CD1c-positive myeloid dendritic cell (primary cell): ENCODE data around the gene CHCHD6.
A peak's percentile ranks its signal among the peaks of the same experiment; 100 is the strongest.

Source experiments
- DNase-seq: peaks from one replicate; pipeline ENCODE4 v3.0.0-alpha.2; 2016; ENCODE audit errors: extremely low spot score

Gene CHCHD6

DNA sequence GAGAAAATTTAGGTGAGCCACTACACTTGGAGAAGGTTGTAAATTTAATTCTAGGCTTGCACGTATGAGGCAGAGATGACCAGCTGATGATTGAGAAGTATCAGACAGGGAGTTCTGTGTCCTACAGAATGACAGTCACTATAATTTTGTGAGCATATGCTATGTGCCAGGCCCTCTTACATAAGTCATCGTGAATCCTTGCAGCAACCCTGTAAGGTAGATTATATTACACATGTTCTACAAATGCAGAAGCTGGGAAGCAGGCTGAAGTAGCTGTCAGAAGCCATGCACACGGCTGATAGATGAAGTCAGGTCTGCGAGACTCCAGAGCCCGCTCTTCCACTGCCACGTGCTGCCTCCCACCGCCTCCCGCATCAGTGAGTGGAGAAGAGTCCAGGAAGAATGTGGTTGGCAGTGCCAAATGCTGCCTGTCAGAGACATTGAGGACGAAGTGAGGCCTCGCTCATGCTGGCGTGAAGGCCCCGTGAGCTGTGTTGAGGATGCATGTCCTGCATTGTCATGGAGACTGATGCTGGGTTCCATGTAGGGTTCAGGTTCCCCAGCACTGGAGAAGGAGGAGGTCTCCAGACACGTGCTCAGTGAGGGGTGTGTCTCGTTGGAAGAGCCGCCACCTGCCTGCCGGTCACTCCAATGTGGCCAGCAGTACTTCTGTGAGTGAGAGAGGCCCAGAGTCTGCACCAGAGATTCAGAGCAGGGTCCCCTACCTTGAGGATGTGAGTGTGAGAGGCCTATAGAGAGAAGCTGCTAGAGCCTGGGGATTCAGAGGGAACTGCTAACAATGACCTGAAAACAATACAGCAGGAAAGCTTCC, 155.6 kb downstream of the CHCHD6 start:
- DNase-seq, result no peak

DNA sequence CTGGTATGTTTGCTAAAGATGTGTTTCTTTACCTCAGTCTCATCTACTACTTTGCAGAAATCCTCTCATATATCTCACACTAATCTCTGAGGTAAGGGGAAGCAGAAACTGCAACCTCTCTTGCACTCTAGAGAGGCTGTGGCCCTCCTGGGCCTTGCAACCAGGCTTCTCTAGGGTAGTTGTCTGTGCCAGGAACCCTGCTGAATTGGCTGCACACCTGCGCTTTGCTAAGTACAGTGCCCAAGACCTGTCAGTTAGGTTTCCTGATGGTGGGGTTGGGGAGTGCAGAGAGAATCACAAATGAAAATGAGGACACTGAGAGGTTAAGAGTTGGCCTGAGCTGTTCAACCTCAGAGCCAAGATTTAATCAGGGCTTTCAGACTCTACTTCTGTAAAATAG, 161.7 kb downstream of the CHCHD6 start:
- DNase-seq, result no peak

DNA sequence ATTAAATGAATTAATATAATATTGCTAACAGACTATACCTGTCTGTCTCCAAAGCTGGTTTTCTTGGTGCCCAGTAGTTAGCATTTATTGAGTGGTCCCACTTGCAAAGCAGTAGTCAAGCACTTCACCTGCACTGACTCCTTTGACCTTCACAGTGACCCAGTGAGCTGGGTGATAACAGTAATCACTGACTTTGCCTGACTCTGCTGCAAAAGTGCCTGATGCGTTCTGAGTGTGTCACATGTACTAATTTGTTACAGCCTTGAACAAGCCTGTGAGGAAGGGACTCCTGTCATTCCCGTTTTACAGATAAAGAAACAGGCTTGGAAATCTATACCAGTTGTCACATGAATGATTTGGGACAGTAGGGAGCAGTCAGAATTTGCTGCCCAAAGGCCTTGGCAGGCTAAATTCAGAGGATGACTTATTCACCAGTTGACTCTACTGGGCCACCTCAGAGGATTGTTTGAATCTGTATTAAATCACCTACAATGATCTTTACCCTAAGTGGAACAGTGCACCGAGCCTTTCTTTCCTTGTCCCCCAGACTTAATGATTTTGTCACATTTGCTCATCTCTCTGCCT, 162.2 kb downstream of the CHCHD6 start:
- no peak for DNase-seq

DNA sequence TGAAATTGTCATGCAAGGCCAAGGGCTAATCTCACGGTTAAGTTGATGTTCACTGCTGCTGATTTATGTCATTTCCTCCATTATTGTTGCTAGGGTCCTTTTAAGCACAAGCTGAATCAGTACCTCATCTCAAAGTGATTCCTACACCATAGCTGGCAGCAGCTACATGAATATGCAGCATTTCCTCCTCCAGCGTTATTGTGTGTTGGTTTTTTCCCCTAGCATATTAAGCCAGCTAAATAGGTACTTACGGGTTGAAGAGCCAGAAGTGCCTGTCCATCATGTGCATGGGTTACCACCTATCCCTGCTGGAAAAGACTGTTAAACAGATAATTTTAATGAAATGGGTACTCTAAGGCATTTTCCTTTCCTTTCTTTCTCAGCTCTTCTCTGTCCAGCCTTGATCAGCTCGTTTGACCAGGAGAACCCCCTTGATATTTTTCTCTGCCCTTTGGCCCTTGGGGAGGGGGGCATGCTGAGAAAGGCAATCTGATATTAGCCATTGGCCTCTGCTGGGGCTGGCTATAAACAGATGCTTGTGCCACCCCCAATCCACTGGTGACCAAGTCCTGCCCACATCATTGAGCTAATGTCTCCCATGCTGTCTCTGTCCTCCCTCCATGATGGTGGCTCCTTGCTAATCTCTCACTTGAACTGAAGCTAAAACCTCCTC, 163.3 kb downstream of the CHCHD6 start:
- no peak for DNase-seq

DNA sequence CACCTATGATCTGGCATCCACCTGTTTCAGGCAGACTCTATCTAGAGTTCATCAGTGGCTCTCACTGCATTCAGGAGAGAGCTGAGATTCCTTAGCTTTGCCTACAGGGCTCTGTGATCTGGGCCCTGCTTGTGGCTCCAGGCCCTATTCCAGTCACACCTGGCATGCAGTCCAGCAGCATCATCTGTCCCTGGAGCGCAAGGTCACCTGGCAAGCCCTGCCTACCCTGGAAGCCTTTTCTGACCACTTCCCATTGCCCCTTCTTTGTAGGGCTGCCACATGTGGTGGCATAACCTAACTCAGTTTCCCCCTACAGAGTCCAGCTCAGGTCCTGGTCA, 163.8 kb downstream of the CHCHD6 start:
- no peak for DNase-seq

DNA sequence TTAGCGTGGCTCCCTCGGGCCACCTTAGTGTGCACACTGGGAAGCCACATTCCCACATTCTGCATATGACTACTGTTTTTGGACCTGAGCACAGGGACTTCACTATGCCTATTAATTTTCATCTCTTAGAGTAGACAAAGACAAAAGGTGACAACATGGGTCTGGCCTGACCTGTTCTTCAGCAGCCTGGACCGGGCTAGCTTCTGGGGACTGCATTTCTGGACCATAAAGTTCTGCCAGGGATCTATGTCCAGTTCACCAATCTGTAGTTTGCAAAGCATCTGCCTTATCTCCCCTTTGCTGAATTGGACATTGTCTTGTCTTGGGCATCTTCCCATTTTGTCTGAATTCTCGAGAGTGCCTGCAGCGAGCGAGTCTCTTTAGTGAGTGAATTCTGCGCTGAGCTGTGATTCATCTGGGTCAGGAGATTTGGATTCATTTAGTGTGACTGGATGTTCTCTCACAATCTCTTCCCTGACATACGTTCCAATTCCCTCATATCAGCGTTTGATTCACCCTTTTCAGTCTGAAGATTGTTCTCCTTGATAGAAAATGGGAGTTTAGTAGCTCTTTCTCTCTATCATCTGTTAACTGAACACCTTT, 166.7 kb downstream of the CHCHD6 start:
- no peak for DNase-seq

DNA sequence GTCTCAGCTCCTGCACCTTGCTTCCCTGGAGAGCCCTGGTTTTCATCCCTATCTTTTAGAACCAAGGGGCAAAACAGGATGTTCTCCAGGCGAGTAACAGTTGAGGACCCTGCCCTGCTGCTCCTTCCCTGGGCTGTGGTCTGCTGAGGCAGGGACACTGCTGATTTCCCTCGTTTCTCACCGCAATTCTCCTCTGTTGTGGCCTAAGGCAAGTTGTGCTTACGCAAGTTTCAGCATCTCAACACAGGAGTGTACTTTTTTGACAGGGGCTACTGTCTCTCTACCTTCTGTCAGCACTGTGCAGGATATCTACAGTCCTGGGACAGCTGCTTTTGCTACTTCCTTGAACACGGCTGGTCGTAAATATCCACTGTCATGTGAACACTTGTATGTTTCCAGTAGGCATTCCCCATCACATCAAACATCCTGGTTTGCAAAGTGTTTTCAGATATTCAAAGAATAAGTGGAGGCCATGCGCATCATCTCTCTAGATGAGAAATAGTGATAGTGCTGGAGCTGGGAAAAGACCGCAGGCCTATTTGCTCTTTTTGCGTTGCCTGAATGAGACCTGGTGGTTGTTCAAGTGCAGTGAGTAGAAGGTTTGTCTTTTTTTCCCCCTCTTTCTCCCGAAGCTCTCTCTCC, 168.8 kb downstream of the CHCHD6 start:
- no peak for DNase-seq

DNA sequence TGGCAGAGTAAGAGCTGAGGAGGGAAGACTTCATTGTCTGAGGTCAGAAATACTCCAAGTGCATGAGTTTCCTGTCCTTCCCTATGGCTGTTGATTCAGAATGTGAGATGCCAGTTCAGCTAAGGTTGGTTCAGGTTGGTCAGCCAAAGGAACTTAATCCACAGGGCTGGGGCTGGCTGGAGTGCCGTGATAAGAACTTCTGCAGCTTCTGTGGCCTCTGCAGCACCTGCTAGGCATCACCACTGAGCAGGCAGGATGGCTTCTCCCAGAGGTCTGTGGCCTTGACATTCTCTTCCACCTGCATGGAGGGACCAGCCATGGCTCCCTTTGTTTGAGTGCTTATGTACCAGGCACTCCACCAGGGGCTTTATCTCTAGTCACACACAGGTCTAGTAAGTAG, 169.4 kb downstream of the CHCHD6 start:
- no peak for DNase-seq

DNA sequence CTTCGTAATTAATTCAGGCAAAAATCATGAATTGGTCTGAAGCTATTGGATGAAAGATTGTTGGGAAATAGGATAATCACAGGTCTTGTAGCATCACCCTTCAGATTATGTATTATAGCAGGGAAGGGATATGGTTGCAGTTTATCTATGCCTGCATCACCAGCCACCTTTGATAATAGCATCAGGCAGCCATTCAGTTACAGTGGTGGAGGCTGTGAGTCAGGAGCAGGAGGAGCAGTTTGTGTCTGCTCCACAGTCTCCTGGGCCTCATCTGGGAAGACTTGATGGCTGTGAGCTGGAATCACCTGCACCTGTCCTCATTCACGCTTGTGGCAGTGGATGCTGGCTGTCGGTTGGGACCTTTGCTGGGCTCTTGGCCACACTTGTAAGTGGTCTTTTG, 174.6 kb downstream of the CHCHD6 start:
- no peak for DNase-seq

DNA sequence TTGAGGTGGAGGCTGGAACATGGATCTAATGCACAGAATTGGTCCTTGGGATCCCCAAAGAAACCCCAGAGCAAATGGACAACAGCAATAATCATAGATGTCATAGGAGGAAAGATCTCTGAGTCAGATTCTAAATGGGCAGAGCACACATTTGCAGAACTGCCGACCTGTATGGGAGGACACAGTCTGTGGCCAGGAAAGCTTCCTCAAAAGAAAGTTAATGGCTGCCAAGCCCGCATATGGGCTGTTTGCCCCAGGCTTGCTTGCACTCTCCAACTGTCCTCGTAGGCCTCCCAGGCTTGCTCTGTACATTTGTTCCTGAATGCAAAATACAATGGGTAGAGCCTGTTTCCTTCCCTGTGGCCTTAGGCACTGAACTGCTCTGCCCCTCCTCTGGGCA, 176.9 kb downstream of the CHCHD6 start:
- DNase-seq, result peak; percentile 24

DNA sequence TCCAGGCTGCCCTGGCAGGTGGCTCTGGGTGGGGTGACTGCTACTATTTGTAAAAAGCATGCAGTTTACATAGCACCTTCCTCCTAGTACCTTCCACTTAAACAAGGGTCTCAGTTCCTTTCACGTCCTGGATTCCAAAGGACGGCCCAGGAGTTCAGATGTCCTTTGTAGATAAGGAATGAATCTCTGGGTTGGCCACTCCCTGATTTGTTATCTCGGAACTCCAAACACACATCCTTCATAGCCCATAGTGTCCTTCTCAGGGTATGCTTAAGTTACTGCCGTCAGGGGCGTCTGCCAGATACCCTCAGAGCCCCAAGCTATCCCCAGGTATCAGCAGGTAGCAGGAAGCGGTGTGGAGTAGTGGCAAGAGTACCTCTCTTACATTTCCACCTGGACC, 177.8 kb downstream of the CHCHD6 start:
- DNase-seq, result no peak

DNA sequence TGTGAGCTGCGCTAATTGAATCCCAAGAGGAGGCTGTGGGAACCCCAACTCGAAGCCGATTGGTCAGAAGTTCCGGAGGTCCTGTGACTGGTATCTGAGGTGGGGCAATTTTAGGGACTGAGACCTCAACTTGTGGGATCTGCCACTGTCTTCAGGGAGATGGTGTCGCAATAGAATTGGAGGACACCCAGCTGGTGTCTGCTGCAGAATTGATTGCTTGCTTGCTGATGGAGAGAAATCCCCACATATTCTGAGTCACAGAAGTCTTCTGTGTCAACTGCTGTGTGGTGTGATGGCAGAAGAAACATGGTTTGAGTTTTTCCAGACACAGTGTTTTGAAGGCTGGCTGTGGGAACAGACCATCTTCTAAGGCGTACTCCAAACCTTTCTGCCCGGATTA, 179.2 kb downstream of the CHCHD6 start:
- no peak for DNase-seq

DNA sequence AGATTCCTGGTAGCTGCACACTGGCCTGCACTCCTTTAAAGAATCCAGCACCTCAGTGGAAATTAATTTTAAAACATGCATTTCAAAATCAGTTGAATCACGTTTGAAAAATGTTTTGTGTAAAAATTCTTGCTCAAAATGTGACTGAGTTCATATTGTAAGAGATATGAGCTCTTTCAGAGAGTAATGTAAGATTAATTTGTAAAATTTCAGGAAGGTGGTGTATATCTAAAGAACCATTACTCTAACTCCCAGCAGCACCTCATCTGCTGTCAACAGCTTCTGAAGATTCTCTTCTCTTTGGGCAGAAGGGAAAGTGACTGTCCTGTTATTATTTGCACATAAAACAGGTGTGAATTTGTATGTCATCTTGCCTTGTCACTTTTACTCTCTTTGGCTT, 181.4 kb downstream of the CHCHD6 start:
- no peak for DNase-seq

DNA sequence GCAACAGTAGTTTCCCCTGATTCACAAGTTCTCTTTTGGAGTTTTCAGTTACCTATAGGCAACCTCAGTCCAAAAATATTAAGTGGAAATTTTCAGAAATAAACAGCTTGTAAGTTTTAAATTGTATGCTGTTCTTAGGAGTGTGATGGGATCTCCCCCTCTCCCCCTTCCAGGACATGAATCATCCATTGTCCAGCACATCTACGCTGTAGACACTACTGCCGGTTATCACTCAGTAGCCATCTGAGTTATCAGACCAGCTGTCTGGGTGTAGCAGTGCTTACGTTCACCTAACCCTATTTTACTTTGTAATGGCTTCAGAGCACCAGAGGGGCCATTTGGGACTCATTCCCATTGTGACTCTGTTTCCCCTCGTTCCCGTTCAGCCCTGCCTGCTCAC, 182.2 kb downstream of the CHCHD6 start:
- no peak for DNase-seq

DNA sequence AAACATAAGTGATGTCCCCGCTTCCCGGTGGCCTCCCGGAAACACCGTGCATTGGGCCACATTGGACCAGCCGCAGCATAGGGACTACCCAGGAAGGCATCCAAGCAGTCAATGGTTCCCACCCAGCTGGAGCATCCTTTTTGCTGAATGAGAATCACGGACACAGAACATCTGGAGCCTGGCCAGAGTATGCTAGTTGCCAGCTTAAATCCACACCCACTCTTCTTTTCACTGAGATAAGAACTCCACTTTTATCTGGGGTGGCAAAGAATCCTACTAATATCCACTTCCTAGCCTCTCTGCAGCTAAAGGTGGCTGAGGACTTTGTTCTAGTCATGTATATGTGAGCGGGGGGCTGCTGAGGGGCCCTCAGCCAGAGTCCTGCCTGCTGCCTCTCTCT, 183.6 kb downstream of the CHCHD6 start:
- no peak for DNase-seq

DNA sequence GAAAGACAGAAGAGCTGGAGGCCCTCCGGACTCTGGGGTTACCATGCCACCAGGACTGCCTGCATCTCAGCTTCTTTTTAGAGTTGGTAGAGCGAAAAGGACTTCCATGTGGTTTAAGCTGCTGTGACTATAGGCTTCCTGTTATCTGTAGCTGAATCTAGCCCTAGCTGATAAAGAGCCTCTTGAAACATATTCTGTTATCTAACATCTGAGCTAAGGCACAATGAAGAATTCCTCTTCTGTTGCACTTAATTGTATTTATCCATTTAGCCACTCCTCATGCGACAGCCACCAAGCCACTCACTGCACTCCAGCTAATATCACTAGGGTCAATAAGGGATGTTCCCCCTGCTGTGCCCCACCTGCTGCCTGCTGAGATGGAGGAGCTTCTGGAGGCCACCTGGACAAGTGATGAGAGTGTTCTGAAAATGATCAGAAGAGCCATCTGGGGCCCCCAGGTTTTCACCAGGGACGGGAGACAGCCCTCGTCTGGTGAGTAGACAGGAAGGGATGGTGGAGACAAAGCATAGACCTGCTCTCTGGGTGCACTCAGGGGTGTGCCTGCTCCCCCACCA, 184.2 kb downstream of the CHCHD6 start:
- no peak for DNase-seq

DNA sequence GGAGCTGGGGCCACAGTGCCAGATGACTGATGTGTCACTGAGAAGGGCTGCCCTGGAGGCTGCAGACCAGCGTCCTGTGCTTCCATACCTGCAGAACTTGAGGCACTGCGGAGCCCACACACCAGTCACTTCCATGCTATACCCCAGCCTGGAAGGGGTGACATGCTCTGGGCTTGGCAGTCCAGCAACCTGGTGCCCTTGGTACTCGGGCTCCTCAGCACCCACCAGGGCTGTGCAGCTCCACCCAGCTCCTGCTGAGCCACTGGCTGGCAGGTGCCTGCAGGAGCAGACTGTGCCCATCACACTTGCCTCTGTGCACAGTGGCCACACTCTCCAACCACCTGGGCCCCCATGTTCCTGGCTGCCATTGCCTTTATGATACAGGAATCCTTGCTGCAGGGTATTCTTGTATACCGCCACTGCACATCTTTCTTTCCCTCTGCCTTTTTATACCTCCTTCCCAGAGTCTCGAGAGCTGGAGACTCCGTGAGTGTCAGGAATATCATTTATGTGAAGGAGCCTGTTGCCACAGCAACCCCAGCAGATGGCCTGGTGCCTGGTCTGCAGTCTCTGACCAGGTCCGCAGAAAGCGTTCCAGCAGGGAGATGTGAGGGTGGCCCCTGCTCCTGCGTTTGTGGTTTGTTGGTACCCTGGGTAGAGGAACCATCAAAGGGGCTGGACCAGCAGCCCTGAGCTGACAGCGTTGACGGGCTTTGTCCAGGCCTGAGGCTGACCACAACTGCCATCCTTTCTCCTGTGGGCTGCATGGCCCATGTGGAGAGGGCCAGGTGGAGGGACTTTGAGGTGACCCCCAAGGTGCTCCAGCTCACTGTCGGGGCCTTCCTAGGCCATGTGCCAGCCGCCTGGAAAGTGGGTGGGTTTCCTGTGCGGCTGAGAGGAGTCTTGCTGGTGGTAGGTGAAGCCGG, 185.5 kb downstream of the CHCHD6 start:
- no peak for DNase-seq

DNA sequence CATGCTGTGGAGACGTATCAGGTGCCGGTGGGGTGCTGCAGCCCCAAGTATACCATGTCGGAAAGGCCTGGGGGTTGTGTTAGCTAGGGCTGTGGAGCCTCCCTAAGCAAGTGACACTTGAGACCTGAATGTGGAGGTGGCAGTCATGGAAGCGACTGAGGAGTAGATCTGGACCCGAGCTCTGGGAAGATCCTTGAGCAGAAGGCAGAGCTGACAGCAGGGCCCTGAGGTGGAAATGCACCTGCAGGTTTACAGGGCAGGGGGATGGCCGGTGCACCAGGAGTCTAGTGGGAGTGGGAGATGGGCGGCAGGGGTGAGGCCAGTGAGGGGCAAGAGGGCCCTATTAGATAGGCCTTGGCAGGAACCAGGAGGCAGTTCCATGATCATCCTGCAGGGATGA, 187.1 kb downstream of the CHCHD6 start:
- DNase-seq, result no peak

DNA sequence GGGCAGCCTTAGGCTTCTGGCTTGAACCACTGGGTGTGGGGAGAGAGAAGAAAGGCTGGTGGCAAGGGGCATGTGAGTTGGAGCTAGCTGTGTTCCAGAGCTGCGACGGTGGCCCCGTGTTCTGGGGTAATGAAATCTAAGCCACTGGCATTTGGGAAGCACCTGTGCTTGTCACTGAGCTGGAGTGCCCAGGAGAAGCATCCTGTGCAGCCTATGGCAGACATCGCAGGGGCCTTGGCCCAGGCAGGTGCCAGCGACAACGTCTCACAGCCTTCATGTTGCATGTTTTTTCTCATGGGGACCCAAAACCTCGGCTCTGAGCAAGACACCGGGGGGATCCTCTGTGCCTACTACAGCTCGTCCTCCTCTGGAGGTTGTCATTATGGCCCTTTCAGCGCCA, 187.8 kb downstream of the CHCHD6 start:
- DNase-seq, result no peak

DNA sequence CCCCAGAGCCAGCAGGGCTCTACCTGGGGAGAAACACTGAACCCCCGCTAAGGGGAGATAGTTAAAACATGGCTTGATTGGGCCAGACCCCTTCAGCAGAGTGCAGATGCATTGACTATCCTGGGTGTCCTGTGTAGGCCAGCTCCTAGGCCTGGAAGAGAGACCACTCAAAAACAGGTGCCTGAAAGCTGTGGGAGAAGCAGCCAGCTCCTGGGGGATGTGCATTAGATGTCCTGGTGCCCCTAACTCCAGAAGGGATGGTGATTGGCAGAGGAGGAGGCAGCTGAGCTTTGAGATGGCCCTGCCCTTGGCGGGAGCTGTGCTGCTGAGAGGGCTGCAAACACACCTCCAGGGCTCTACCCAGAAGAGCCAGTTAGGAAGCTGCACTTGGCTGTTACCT, 189.6 kb downstream of the CHCHD6 start:
- no peak for DNase-seq

DNA sequence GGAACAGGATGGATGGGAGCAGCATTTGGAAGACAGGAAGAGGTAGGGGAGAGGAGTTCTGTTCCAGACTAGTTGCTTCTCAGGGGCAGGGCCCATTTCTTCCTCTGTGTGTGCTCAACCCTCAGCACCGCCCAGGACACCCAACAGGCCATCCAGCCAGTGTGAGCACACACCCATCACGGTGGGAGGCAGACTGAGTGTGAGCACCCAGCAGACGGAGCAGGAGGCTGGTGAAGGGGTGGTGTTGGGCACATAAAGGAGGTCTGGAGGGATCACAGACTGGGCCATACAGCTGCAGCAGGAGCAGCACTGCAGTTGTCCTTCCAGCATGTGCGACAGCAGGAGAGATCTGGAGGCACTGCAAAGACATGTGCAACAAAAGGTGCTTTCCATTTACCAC, 190.4 kb downstream of the CHCHD6 start:
- DNase-seq, result no peak
